GM23338 (cell line): ENCODE results near the gene MAGI3. TPM values are rescaled to one million over a fixed set of nuclear protein-coding genes. Genes with fewer than 3 reads are reported as not detected.

ENCODE experiments used
- ATAC-seq: fragments of 200-7000 bp; cut with Tn5 transposase; 3 replicates; pipeline ENCODE4 v1.9.1; 2020
- DNase-seq: peaks from one replicate; pipeline ENCODE4 v3.0.0-alpha.2; 2015; ENCODE audit warnings: low spot score
- H2AFZ ChIP-seq: fragments of 200-600 bp; sonication (generic); 2 replicates; pipeline ENCODE4 v1.8.0; 2016; ENCODE audit warnings: antibody characterized with exemption, mild to moderate bottlenecking, moderate library complexity
- H3F3A ChIP-seq: fragments of 200-600 bp; sonication (generic); replicated peaks from 2 replicates; pipeline ENCODE4 v1.8.0; 2017; ENCODE audit warnings: antibody characterized with exemption, mixed run types, low read depth
- H3K27ac ChIP-seq: fragments of 200-600 bp; sonication (generic); 2 replicates; pipeline ENCODE4 v1.6.1; 2016; ENCODE audit warnings: low read depth
- H3K27me3 ChIP-seq: fragments of 200-600 bp; sonication (generic); 2 replicates; pipeline ENCODE4 v1.8.0; 2016; ENCODE audit warnings: mild to moderate bottlenecking, mixed run types, moderate library complexity; ENCODE audit not compliant: insufficient read depth
- H3K36me3 ChIP-seq: fragments of 200-600 bp; sonication (generic); 2 replicates; pipeline ENCODE4 v1.8.0; 2016; ENCODE audit warnings: mild to moderate bottlenecking; ENCODE audit not compliant: insufficient read depth
- H3K4me1 ChIP-seq: fragments of 200-600 bp; sonication (generic); 2 replicates; pipeline ENCODE4 v1.8.0; 2016; ENCODE audit warnings: mild to moderate bottlenecking, moderate library complexity; ENCODE audit not compliant: insufficient read depth
- H3K4me2 ChIP-seq: fragments of 200-600 bp; sonication (generic); 2 replicates; pipeline ENCODE4 v1.7.1; 2017; ENCODE audit warnings: mixed run types
- H3K4me3 ChIP-seq: fragments of 200-600 bp; sonication (generic); 2 replicates; pipeline ENCODE4 v1.6.1; 2016; ENCODE audit warnings: mixed run types
- H3K79me2 ChIP-seq: fragments of 200-600 bp; sonication (generic); replicated peaks from 2 replicates; pipeline ENCODE4 v1.8.0; 2017; ENCODE audit warnings: mild to moderate bottlenecking; ENCODE audit not compliant: insufficient read depth
- H3K9me2 ChIP-seq: fragments of 200-600 bp; sonication (generic); 2 replicates; pipeline ENCODE4 v1.8.0; 2017; ENCODE audit not compliant: insufficient read depth
- H4K20me1 ChIP-seq: fragments of 200-600 bp; sonication (generic); replicated peaks from 2 replicates; pipeline ENCODE4 v1.8.0; 2017; ENCODE audit warnings: mild to moderate bottlenecking; ENCODE audit not compliant: insufficient read depth
- H3K27ac Mint-ChIP-seq: 2 replicates; pipeline ENCODE4 v1.8.0; 2020; ENCODE audit warnings: inconsistent platforms, mild to moderate bottlenecking, moderate library complexity, mixed read lengths
- H3K27me3 Mint-ChIP-seq: 3 replicates; pipeline ENCODE4 v1.8.0; 2022; ENCODE audit warnings: low read depth, mild to moderate bottlenecking, moderate library complexity, mixed read lengths, inconsistent platforms; ENCODE audit not compliant: insufficient read depth, poor library complexity
- H3K36me3 Mint-ChIP-seq: 3 replicates; pipeline ENCODE4 v1.8.0; 2021; ENCODE audit warnings: low read depth, mild to moderate bottlenecking, inconsistent platforms, moderate library complexity, mixed read lengths
- H3K4me1 Mint-ChIP-seq: 3 replicates; pipeline ENCODE4 v1.8.0; 2020; ENCODE audit warnings: mild to moderate bottlenecking, inconsistent platforms, mixed read lengths
- H3K4me3 Mint-ChIP-seq: 3 replicates; pipeline ENCODE4 v1.8.0; 2021; ENCODE audit warnings: moderate library complexity, mild to moderate bottlenecking, inconsistent platforms, mixed read lengths
- H3K9me3 Mint-ChIP-seq: 3 replicates; pipeline ENCODE4 v1.8.0; 2020; ENCODE audit warnings: moderate library complexity, mild to moderate bottlenecking, inconsistent platforms, mixed read lengths
- CREB1 ChIP-seq: fragments of 250-450 bp; sonication (Bioruptor Pico); IDR thresholded peaks from 2 replicates; pipeline ENCODE4 v1.5.0; 2020; ENCODE audit warnings: low read depth, mild to moderate bottlenecking, moderate library complexity
- EZH2 ChIP-seq: fragments of 200-600 bp; sonication (generic); IDR thresholded peaks from one replicate; pipeline ENCODE4 v1.8.0; 2017; ENCODE audit warnings: antibody characterized with exemption, mild to moderate bottlenecking, low read depth; ENCODE audit not compliant: unreplicated experiment
- EZH2phosphoT487 ChIP-seq: fragments of 200-600 bp; sonication (generic); IDR thresholded peaks from one replicate; pipeline ENCODE4 v1.8.1; 2018; ENCODE audit warnings: antibody characterized with exemption; ENCODE audit not compliant: unreplicated experiment
- JUNB ChIP-seq: IDR thresholded peaks from one replicate; pipeline ENCODE4 v1.6.1; 2016; ENCODE audit warnings: antibody characterized with exemption; ENCODE audit not compliant: unreplicated experiment
- ZNF114 ChIP-seq: fragments of 250-450 bp; sonication (Bioruptor Pico); IDR thresholded peaks from 2 replicates; pipeline ENCODE4 v1.5.0; 2020; ENCODE audit warnings: mild to moderate bottlenecking, moderate library complexity
- ZNF331 ChIP-seq: fragments of 250-450 bp; sonication (Bioruptor Pico); IDR thresholded peaks from 2 replicates; pipeline ENCODE4 v1.5.0; 2020; ENCODE audit warnings: low read depth, mild to moderate bottlenecking, moderate library complexity
- polyA plus RNA-seq: library from polyadenylated mRNA; unstranded; fragments of >200 nt; fragmentation: Nextera tagmentation; extraction: Ambion mirVana; gene quantifications from 2 replicates; pipeline ENCODE4 v1.2.1, GENCODE V29; 2016
- total RNA-seq: library from RNA; depleted of rRNA; stranded (reverse); fragments of >200 nt; shearing (Covaris generic); gene quantifications from 2 replicates; pipeline ENCODE4 v1.2.3, GENCODE V29; 2014
- TF ChIP-seq, protein P1 (sequence below): IDR thresholded peaks from one replicate; pipeline ENCODE4 v1.6.1; 2018; ENCODE audit warnings: antibody characterized with exemption; ENCODE audit not compliant: unreplicated experiment
- TF ChIP-seq, protein P2 (sequence below), 2 experiments: fragments of 200-600 bp in 1 of 2; sonication (generic) in 1 of 2; conservative IDR thresholded peaks; 2 replicates each; pipeline versions ENCODE4 v1.5.1 to v1.6.1; 2016 to 2017; ENCODE audit warnings: antibody characterized with exemption in 2 of 2, low read depth in 2 of 2, mild to moderate bottlenecking in 2 of 2, moderate library complexity in 1 of 2
- TF ChIP-seq, protein P3 (sequence below): fragments of 250-450 bp; sonication (Bioruptor Pico); IDR thresholded peaks from 2 replicates; pipeline ENCODE4 v1.5.0; 2020; ENCODE audit warnings: mild to moderate bottlenecking, moderate library complexity

The MAGI3 gene
- total and polyA plus RNA-seq, 2 experiments from 2014 or later, result 3.9 to 10.0 TPM

DNA sequence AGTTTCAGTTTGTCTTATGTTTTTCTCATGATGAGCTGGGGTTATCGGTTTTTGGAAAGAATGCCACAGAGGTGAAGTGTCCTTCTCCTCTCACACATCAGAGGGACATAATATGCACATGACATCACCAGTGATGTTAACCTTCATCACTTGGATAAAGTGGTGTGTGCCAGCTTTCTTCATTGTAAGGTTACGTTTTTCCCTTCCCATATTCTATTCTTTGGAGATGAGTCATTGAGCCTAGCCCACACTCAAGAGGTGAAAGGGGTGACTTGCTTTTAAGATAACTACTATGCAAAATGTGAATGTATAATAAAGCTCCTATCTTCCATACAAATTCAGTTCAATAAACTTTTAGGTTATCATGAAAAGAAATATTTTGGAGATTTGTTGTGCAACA lies 36.7 kb upstream of the MAGI3 start (continued):
- TF ChIP-seq, protein P1, sequence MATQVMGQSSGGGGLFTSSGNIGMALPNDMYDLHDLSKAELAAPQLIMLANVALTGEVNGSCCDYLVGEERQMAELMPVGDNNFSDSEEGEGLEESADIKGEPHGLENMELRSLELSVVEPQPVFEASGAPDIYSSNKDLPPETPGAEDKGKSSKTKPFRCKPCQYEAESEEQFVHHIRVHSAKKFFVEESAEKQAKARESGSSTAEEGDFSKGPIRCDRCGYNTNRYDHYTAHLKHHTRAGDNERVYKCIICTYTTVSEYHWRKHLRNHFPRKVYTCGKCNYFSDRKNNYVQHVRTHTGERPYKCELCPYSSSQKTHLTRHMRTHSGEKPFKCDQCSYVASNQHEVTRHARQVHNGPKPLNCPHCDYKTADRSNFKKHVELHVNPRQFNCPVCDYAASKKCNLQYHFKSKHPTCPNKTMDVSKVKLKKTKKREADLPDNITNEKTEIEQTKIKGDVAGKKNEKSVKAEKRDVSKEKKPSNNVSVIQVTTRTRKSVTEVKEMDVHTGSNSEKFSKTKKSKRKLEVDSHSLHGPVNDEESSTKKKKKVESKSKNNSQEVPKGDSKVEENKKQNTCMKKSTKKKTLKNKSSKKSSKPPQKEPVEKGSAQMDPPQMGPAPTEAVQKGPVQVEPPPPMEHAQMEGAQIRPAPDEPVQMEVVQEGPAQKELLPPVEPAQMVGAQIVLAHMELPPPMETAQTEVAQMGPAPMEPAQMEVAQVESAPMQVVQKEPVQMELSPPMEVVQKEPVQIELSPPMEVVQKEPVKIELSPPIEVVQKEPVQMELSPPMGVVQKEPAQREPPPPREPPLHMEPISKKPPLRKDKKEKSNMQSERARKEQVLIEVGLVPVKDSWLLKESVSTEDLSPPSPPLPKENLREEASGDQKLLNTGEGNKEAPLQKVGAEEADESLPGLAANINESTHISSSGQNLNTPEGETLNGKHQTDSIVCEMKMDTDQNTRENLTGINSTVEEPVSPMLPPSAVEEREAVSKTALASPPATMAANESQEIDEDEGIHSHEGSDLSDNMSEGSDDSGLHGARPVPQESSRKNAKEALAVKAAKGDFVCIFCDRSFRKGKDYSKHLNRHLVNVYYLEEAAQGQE, result no peak
- no peak for TF ChIP-seq ZNF114 (CRISPR knock-in tag)
- TF ChIP-seq JUNB, result no peak
- TF ChIP-seq EZH2phosphoT487, result no peak
- TF ChIP-seq CREB1 (CRISPR knock-in tag), result no peak
- TF ChIP-seq, protein P2, sequence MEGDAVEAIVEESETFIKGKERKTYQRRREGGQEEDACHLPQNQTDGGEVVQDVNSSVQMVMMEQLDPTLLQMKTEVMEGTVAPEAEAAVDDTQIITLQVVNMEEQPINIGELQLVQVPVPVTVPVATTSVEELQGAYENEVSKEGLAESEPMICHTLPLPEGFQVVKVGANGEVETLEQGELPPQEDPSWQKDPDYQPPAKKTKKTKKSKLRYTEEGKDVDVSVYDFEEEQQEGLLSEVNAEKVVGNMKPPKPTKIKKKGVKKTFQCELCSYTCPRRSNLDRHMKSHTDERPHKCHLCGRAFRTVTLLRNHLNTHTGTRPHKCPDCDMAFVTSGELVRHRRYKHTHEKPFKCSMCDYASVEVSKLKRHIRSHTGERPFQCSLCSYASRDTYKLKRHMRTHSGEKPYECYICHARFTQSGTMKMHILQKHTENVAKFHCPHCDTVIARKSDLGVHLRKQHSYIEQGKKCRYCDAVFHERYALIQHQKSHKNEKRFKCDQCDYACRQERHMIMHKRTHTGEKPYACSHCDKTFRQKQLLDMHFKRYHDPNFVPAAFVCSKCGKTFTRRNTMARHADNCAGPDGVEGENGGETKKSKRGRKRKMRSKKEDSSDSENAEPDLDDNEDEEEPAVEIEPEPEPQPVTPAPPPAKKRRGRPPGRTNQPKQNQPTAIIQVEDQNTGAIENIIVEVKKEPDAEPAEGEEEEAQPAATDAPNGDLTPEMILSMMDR (conservative IDR thresholded peaks at IDR 0.05; ENCODE audit: low read depth in 2 of 2), result no peak
- TF ChIP-seq ZNF331 (CRISPR knock-in tag), result no peak

DNA sequence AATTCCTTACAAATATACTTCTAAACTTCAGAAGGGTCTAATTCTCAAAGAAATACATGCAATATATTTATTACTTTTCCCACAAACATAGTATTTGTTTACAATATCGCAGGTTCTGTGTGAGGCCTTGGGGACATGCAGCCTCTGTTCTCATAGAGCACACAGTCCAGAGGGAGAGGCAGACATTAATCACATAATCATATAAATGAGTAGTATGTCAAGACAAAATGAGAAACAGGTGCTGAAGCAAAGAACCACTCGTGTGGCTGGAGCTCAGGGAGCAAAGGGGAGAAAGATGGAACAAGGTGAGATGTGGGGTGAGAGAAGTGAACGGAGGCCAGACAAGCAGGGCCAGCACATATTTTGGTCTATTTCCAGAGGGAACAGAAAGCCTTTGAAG lies 26.4 kb upstream of the MAGI3 start:
- H3K4me3 Mint-ChIP-seq, result no peak overlapping the region
- Histone ChIP-seq H3K27me3 (no peaks in the 10 kb centered on the region), H3K4me3 (no peak overlapping the region), H3K36me3 (no peaks in the 10 kb centered on the region), H3K4me2 (no peak overlapping the region), H2AFZ (no peak overlapping the region), H3K4me1 (no peaks in the 10 kb centered on the region), H3K27ac (no peak overlapping the region), H3F3A (no peaks in the 10 kb centered on the region), H3K79me2 (no peaks in the 10 kb centered on the region), H3K9me2 (no peaks in the 10 kb centered on the region), H4K20me1 (no peaks in the 10 kb centered on the region)
- peaks cover 5% of the 10 kb centered on the region for H3K27me3 Mint-ChIP-seq
- H3K4me1 Mint-ChIP-seq, result no peaks in the 10 kb centered on the region
- no peak overlapping the region for H3K27ac Mint-ChIP-seq
- no peaks in the 10 kb centered on the region for H3K9me3 Mint-ChIP-seq
- no peak for DNase-seq
- ATAC-seq, result no peak
- TF ChIP-seq, protein P2 (conservative IDR thresholded peaks at IDR 0.05; ENCODE audit: low read depth in 2 of 2), result no peak
- no peak for TF ChIP-seq ZNF114 (CRISPR knock-in tag)
- TF ChIP-seq, protein P3, sequence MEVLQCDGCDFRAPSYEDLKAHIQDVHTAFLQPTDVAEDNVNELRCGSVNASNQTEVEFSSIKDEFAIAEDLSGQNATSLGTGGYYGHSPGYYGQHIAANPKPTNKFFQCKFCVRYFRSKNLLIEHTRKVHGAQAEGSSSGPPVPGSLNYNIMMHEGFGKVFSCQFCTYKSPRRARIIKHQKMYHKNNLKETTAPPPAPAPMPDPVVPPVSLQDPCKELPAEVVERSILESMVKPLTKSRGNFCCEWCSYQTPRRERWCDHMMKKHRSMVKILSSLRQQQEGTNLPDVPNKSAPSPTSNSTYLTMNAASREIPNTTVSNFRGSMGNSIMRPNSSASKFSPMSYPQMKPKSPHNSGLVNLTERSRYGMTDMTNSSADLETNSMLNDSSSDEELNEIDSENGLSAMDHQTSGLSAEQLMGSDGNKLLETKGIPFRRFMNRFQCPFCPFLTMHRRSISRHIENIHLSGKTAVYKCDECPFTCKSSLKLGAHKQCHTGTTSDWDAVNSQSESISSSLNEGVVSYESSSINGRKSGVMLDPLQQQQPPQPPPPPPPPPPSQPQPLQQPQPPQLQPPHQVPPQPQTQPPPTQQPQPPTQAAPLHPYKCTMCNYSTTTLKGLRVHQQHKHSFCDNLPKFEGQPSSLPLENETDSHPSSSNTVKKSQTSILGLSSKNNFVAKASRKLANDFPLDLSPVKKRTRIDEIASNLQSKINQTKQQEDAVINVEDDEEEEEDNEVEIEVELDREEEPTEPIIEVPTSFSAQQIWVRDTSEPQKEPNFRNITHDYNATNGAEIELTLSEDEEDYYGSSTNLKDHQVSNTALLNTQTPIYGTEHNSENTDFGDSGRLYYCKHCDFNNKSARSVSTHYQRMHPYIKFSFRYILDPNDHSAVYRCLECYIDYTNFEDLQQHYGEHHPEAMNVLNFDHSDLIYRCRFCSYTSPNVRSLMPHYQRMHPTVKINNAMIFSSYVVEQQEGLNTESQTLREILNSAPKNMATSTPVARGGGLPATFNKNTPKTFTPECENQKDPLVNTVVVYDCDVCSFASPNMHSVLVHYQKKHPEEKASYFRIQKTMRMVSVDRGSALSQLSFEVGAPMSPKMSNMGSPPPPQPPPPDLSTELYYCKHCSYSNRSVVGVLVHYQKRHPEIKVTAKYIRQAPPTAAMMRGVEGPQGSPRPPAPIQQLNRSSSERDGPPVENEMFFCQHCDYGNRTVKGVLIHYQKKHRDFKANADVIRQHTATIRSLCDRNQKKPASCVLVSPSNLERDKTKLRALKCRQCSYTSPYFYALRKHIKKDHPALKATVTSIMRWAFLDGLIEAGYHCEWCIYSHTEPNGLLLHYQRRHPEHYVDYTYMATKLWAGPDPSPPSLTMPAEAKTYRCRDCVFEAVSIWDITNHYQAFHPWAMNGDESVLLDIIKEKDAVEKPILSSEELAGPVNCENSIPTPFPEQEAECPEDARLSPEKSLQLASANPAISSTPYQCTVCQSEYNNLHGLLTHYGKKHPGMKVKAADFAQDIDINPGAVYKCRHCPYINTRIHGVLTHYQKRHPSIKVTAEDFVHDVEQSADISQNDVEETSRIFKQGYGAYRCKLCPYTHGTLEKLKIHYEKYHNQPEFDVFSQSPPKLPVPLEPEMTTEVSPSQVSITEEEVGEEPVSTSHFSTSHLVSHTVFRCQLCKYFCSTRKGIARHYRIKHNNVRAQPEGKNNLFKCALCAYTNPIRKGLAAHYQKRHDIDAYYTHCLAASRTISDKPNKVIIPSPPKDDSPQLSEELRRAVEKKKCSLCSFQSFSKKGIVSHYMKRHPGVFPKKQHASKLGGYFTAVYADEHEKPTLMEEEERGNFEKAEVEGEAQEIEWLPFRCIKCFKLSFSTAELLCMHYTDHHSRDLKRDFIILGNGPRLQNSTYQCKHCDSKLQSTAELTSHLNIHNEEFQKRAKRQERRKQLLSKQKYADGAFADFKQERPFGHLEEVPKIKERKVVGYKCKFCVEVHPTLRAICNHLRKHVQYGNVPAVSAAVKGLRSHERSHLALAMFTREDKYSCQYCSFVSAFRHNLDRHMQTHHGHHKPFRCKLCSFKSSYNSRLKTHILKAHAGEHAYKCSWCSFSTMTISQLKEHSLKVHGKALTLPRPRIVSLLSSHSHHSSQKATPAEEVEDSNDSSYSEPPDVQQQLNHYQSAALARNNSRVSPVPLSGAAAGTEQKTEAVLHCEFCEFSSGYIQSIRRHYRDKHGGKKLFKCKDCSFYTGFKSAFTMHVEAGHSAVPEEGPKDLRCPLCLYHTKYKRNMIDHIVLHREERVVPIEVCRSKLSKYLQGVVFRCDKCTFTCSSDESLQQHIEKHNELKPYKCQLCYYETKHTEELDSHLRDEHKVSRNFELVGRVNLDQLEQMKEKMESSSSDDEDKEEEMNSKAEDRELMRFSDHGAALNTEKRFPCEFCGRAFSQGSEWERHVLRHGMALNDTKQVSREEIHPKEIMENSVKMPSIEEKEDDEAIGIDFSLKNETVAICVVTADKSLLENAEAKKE, result no peak
- no peak for TF ChIP-seq EZH2phosphoT487
- no peak for TF ChIP-seq EZH2
- H3K36me3 Mint-ChIP-seq, result no peaks in the 10 kb centered on the region
